ENCODE results near the gene KAT8.

The KAT8 gene

DNA sequence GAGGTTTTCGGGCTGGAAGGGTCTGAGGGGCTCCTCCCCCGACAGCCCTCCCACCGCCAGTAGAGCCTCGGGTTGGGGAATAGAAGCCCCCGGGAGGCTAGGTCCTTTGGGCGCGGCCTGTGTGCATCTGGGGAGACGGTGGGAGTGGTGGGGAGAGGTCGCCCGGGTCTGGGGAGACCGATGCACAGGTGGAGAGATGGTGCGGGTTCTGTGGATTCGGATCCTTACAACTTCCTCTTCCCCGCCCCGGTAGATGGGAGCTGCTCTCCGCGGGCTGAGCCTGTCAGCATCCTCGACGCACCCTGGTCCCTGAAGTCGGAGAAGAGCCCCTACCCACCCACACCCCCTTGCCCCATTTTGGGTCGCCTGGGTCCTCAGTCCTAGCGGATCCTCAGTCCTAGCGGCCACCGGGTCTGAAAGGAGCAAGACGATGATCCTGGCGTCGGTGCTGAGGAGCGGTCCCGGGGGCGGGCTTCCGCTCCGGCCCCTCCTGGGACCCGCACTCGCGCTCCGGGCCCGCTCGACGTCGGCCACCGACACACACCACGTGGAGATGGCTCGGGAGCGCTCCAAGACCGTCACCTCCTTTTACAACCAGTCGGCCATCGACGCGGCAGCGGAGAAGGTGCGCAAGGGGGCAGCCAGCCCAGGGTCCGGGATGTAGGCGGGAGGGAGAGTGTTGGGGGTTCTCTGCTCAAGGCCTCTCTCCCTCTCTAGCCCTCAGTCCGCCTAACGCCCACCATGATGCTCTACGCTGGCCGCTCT is 8.5 kb upstream of the KAT8 start:
- no peak for DNase-seq

DNA sequence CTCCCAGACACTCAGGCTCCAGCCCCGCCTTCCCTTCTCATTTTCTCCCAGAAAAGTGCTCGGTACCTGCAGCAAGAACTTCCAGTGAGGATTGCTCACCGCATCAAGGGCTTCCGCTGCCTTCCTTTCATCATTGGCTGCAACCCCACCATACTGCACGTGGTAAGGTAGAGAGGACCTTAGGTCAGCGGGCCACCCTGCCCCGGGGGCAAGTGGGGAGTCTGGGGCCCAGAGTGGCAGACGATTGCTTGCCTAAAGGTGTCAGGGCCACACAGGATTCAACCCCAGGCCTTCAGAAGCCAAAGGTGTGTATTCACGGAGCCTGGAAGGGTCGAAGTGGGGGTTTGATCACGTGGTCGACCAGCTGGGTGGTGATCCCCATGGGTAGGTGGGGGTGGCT is 7.8 kb upstream of the KAT8 start:
- no peak for DNase-seq

DNA sequence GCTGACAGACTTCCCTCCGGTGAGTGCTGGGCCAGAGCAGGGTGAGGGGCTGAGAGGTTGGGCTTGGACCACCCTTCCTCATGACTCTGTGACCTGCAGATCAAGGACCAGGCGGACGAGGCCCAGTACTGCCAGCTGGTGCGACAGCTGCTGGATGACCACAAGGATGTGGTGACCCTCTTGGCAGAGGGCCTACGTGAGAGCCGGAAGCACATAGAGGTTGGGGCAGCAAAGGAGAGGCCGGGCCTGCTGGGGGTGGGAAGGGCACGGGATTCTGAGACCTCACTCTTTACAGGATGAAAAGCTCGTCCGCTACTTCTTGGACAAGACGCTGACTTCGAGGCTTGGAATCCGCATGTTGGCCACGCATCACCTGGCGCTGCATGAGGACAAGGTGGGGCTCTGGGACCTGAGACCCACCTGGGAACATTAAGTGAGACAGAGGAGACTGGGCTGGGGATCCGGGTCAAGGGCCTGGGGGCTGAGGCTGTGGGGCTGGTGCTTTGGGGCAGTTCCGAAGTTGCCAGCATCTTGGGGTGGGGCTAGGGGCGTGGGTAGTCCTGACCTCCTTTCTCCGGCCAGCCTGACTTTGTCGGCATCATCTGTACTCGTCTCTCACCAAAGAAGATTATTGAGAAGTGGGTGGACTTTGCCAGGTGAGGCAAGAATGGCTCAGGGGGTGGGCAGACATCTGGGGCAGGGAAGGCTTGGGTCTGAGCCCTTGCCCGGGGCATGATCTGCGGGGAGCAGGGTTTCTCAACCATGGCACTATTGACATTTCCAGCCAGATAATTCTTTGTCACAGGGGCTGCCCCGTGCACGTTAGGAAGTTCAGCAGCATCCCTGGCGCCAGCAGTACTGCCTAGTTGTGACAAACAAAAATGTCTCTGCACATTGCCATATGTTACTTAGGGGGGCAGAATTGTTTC is 7.1 kb upstream of the KAT8 start:
- no peak for DNase-seq

DNA sequence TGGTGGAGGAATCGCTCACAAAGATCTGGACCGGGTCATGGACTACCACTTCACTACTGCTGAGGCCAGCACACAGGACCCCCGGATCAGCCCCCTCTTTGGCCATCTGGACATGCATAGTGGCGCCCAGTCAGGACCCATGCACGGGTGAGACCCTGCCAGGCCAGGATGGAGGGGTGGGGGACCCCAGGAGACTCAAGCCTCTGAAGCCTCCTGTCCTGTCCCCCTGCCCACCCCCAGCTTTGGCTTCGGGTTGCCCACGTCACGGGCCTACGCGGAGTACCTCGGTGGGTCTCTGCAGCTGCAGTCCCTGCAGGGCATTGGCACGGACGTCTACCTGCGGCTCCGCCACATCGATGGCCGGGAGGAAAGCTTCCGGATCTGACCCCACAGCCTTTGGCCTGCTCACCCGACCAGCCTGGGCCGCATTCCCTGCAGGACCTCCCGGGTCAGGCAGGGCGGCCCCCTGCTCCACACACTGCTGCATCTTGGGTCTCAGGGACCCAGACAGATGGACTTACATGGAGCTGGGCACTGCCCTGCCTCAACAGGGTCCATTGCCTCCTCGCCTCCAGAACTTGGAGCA is 5.5 kb upstream of the KAT8 start:
- no peak for DNase-seq

DNA sequence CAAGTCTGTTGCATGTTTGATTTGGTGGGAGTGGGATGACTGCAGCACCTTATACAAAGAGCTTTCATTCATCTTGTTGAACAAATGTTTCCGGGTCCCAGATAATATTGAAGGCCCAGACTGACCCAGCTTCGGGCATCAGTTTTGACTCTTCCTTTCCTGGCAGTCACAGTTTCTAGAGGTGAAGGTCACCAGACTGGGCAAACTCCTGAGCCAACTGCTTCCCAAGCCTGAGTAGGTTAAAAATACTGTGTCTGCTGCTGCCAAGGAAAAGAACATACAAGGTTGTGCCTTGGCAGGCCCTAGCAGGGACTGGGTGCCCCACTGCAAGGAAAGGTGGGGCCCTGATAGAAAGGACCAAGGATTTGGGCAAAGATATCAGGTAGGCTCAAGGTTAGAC is 4.8 kb upstream of the KAT8 start:
- DNase-seq, result no peak

DNA sequence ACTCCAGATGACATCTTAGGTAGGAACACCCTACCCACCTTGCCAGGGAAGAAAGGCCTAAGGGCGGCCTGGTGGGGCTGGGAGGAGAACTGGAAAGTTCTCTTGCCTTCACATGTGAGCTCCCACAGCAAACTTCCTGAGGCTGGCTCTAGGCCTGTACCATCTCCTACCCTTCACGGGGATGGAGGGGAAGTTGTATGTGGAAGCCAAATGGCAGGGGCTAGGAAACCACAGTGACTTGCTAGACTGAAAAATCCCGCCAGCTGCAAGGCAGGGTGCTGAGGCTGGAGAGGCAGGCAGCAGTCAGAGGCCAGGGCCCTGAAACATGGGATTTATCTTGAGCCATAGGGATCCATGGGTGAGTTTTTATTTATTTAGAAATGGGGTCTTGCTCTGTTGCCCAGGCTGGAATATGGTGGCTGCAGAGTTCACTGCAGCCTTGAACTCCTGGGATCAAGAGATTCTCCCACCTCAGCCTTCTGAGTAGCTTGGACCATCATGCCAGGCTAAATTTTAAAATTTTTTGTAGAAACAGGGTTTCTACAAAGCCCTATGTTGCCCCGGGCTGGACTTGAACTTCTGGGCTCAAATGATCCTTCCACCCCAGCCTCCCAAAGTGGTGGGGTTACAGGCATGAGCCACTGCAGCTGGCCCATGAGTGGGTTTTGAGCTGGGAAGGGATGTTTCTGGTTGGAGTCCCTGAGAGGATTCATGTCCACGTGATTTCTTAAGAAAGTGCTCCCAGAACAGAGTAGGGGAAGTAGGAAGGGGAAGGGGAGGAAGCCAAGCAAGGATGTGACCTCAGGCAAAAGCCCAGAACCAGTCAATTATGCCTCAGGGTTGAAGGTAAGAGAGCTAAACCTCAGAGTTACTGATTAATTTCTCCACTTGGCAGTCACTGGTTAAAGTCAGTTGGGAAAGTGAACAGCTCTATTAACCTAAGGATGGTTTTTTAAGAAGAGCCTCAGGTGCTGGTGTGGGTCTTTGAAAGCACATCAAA is 4.0 kb upstream of the KAT8 start:
- no peak for DNase-seq

DNA sequence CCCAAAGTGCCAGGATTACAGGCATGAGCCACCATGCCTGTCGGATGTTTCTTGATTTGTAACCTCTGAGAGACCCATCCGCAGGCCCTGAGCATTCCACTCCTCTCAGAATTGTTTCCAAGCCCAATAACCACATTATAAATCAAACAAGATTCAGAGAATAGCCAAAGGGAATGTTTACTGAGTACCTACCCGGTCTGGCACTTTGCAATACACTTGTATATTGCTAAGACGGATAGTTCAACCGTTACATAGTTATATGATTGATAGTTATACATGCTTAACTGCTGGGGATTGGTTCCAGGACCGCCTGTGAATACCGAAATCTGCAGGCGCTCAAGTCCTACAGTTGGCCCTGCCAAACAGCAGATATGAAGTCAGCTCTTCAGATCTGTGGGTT is 3.0 kb upstream of the KAT8 start:
- DNase-seq, result no peak

DNA sequence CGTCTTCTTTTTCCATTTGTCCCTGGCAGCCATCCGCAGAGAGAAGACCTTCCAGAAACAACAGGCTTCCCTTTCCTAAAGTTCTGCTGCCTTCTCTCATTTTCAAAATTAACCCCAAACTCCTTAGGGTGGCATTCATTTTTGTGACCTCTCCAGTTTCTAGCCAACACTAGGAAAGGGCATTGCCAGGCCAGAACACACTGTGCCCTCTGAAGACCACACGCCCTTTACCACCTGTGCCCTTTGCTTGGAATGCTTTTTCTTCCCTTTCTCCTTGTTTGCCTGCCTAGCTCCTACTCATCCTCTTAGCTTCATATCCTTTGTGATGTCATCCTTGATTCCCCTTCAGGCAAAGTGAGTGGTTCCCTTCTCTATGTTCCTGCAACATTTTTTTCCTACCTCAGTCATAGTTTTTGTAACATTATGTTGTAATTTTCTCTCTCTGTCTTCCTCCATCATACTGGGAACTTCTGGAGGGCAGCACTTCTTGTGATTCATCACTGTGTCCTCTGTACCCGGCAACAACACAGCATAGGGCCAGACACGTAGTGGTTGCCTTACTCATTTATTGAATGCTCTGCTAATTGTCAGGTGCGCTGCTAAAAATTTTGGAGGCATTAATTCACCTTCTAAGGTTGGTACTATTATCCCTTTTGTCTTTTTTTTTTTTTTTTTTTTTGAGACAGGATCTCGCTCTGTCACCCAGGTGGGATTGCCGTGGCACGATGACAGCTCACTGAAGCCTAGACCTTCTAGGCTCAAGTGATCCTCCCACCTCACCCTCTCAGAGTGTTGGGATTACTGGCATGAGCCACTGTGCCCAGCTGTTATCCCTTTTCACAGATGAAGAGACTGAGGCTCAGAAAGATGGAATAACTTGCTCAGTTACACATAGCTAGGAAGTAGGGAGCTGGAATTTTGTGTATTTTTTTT is 1.0 kb downstream of the KAT8 start:
- DNase-seq, result no peak

DNA sequence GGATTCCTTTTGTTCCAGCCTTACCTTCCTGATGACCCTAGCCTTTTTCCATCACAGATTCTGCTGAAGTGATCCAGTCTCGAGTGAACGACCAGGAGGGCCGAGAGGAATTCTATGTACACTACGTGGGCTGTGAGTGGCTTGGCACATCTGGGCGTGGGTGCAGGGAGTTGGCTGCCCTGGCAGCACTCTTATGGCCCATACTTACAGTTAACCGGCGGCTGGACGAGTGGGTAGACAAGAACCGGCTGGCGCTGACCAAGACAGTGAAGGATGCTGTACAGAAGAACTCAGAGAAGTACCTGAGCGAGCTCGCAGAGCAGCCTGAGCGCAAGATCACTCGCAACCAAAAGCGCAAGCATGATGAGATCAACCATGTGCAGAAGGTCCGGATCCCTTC is 2.7 kb downstream of the KAT8 start:
- no peak for DNase-seq

DNA sequence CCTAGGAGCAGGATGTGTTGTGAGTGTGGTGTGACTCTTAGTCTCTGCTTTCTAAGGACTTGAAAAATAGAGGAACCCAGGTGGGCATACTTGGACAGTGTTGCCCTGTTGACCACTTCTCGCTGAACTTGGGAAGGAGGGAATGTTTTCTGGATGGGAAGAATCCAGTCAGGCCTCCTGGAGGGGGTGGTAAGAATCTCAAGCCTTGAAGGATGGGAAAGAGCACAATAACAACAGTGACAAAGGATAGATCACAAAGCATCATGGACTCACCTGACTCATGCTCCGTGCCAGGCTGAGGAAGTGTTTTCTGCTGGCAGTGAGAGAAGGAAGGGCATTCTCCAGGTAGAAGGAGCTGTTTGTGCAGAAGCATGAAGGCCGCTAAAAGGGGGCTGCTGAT is 8.4 kb downstream of the KAT8 start:
- no peak for DNase-seq

DNA sequence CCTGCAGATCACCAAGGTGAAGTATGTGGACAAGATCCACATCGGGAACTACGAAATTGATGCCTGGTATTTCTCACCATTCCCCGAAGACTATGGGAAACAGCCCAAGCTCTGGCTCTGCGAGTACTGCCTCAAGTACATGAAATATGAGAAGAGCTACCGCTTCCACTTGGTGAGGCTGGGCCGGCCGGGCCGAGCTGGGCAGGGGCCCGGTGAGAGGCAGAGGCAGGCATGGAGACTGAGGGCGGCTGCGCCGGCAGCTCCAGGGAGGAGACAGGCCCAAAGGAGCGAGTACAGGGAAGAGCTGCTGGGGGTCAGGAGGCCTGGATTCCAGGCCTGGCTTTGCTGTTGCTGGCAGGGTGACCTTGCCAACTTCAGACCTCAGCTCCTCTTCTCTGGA is 9.7 kb downstream of the KAT8 start:
- DNase-seq, result no peak

DNA sequence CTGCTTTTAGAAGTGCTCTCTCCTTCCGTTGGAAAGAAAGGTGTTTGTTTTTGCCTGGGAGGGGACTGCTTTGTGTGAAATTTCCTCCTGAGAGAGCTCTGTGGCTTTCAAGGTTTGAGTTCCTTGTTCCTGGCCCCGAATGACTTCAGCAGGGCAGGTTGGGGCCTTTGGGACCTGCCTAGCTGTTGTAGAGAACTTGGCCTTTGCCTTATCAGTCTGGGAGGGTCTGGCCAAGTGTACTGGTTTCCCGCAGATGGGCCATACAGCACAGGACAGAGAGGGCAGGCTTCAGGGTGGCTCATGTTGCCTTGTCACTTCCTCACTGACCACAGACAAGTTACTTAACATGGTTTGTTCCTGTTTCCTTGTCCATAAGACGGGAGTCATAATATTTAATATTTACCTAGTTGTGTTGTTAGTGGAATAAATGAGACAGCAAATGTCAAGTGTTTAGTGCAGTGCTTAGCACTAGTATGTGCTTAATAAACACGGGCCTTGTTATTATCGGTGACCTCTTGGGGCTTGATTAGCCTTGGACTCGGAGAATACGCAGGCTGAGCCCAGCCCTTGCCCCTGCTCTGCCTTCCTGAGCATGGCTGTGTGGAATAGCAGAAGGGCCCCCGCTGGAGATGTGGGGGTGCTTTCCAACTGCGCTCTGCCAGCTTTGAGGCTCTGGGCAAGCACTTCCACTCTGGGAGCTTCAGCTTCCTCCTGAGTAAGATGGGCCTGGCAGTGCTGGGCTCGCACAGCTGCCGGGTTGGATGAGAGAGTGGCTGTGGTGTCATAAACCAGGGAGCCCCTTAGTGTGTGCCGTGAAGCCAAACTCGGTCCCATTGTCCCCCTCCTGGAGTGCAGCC is 11.5 kb downstream of the KAT8 start:
- no peak for DNase-seq

DNA sequence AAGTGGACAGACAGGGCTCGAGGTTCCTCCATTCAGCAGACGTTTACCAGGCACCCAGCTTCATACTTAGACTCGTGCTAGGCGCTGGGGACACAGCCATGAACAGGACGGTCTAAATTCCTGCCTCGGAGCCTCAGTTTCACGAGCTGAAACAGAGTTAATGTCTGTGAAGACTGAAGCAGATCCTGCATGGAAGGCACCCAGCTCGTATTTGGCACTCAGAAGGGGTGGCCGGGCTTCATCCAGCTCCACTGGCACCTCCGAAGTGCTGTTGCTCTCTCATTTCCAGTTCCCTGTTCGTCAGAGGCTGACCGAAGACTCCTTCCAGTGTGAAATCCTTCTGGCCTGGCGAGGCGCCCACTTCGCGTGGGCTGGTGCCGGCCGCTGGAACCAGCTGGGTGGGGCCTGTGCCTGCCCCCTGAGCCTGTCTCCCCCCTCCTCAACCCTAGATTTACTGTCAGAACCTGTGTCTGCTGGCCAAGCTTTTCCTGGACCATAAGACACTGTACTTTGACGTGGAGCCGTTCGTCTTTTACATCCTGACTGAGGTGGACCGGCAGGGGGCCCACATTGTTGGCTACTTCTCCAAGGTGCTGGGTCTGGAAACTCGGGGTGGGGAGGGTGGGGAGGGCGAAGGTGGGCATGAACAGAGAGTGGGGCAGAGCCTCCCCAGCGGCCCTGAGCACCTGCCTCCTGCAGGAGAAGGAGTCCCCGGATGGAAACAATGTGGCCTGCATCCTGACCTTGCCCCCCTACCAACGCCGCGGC is 12.3 kb downstream of the KAT8 start:
- DNase-seq, result no peak

DNA sequence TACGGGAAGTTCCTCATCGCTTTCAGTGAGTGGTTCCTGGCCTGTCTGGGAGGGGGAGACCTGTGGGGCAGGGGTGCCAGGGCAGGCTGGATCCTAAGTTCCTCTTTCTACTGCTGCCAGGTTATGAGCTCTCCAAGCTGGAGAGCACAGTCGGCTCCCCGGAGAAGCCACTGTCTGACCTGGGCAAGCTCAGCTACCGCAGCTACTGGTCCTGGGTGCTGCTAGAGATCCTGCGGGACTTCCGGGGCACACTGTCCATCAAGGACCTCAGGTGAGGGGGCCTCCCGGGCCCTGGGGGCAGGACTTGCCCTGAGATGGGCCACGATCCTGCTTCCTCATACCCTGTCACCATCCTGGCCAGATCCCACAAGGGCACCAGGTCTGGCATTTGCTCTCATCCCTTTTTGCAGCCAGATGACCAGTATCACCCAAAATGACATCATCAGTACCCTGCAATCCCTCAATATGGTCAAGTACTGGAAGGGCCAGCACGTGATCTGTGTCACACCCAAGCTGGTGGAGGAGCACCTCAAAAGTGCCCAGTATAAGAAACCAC is 12.9 kb downstream of the KAT8 start:
- no peak for DNase-seq

DNA sequence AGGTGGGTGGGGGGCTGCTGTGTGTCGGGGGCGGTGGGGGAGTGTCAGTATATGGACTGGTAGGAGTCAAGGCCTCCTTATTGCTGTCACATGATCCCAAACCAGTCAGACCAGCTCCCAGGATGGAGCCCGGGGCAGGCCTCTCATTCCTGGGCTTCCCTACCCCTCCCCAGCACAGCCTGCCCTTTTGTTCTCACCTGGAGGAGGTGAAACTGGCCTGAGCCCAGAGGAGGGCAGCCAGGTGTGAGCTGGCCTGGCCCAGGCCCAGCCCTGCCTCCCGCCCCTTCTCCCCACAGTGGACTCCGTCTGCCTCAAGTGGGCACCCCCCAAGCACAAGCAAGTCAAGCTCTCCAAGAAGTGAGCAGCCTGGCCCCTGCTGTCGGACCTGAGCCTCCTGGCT is 13.4 kb downstream of the KAT8 start:
- DNase-seq, result no peak

DNA sequence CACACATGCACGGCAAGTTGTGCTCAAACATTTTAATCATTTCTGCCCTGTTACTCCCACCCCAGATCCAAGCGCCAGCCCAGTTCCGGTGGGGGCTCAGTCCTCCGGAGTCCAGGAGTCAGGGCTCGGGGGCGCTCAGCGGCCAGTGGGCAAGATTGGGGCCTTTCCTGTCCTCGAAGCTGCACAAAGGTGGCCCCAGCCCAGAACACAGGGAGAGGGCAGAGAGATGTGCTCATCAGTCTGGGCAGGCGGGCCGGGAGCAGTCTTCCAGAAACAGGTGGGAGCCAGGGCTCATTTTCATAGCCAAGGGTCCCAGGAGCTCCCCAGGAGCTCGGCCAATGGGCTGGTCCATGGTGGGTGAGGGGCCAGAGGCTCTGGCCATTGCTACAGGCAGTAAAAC is 14.0 kb downstream of the KAT8 start:
- DNase-seq, result no peak

DNA sequence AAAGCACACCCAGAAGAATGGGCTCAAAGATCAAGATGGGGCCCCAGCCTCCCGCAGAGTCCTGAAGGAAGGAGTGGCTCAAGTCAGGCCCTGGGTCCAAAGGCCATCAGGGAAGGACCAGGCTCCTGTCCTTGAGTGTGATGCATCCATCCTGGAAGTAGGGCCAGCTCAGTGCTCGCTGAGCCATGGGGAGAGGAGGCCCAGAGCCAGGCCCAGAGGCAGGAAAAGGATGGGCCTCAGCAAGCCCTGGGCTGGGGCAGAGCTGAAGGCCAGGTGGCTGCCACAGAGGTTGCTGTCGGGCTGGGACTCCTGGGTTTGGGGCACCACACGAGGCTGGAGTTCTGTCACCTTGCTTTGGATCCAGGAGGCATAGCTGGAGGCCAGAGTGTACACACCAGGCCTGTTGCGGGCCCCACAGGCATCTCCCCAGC is 14.4 kb downstream of the KAT8 start:
- DNase-seq, result no peak

DNA sequence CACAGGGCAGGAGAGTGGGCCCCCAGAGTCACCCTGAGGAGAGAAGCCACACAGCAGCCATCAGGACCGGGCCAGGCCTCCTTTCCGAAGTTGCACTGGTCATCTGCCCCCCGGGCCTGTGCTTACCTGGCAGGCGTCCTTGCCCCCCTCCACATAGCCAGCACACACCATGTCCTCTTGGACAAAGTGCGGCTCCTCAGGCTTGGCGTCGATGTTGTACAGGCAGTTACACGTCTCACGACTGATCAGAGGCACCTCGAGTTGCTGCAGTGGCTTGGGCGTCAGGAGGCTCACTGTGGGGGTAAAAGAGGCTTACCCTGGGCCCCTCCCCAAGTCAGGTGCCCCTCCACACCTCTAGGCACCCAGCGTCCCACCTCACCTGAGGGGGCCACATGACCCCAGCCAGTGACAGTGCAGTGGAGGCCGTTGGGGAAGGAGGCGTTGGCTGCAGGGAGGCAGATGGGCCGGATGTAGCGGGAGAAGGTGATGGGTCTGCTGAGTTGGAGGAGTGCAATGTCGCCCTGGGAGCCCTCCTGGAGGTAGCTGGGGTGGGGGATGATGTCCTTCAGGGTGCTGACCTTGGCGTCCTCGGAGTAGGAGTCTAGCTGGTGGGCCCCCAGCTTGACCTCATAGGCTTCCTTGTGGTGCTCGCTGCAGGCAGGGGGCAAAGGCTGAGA is 15.0 kb downstream of the KAT8 start:
- no peak for DNase-seq

DNA sequence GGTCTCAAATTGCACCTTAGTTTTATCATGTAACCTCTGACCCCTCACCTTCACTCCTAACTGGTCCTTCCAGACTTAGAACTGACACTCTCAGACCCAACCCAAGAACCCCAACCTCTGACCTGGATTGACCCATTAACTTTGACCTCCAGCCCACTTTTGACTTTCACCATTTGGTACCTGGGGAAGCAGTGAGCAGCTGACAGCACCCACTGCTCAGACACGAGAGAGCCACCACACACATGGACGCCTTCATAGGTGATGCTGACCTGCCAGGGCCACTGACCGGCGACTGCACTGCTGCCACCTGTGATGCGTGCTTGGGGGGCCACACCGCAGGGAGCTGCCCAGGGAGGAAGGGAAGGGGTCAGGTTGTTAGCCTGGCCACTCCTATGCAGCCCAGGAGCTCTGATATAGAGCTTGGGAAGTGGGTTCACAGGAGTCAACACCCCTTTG is 15.6 kb downstream of the KAT8 start:
- no peak for DNase-seq

All from NCI-H524 (cell line).